ENCODE measurements around the gene WWP2. TPM values are rescaled to one million over a fixed set of nuclear protein-coding genes. Genes with fewer than 3 reads are reported as not detected.

Gene WWP2
- total RNA-seq, 2 experiments from 2014 or later: 30.7 to 35.1 TPM

DNA sequence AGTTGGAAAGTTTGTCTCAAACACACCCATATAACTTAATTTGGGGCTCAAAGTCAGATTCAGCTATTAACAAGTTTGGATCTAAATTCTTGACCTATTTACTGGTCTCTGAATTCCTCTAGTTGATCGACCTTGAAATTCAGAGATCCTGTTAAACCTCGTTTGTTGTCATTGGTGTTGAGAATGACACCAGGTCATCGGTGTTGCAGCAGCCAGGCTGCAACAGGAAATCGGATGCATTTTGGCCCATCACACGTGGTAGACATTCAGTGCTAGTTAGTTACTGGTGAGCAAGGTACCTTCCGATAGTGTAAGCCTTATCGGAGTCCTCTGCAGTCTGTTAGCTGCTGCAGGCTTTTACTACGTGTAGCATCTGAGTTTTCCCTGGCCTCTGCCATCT is 82.3 kb downstream of the WWP2 start:
- Mint-ChIP-seq H3K9me3 (no peaks in the 10 kb centered on the region), H3K27me3 (no peaks in the 10 kb centered on the region), H3K4me3 (no peak overlapping the region), H3K36me3 (ENCODE audit: low read depth) (peaks cover 3% of the 10 kb centered on the region), H3K4me1 (ENCODE audit: low read depth) (no peaks in the 10 kb centered on the region), H3K27ac (no peak overlapping the region)
- CTCF ChIA-PET: no interaction called here
- ATAC-seq: no peak
- no peak for TF ChIP-seq CTCF (IDR thresholded peaks at IDR 0.05)
- intact Hi-C loops (cut with micrococcal nuclease): no loop called here
- no peak for DNase-seq
- POLR2A ChIA-PET: no interaction called here

DNA sequence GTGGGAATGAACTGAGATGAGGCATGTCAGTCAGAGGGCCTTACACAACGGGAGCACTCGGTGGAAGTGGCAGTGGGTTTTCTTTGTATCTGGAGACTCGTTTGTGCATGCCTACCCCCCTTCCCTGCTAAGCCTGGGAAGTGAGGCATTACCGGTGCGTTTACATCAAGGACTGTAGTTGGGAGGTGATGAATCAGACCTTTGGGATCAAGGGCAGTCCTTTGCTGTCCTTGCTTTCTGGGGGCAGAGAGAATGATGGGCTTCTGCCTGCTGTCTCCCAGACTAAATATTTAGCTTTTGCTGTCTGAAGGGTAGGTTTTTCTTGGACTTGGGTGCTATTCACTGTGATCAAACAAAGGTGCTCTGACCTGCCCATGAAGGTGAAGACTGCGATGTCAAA is 83.0 kb downstream of the WWP2 start:
- DNase-seq: no peak
- H3K27me3 Mint-ChIP-seq: no peaks in the 10 kb centered on the region
- ChIA-PET CTCF (no interaction called here), POLR2A (no interaction called here)
- H3K27ac Mint-ChIP-seq: no peak overlapping the region
- H3K36me3 Mint-ChIP-seq (ENCODE audit: low read depth): peaks cover 3% of the 10 kb centered on the region
- no peak overlapping the region for H3K4me3 Mint-ChIP-seq
- intact Hi-C loops (cut with micrococcal nuclease): no loop called here
- no peak for ATAC-seq
- H3K9me3 Mint-ChIP-seq: no peaks in the 10 kb centered on the region
- no peaks in the 10 kb centered on the region for H3K4me1 Mint-ChIP-seq (ENCODE audit: low read depth)
- TF ChIP-seq CTCF (IDR thresholded peaks at IDR 0.05): no peak

- ATAC-seq: no peak
- Mint-ChIP-seq H3K36me3 (ENCODE audit: low read depth) (peaks cover 3% of the 10 kb centered on the region), H3K9me3 (no peaks in the 10 kb centered on the region), H3K4me3 (no peak overlapping the region), H3K27me3 (no peaks in the 10 kb centered on the region), H3K27ac (no peak overlapping the region), H3K4me1 (ENCODE audit: low read depth) (no peaks in the 10 kb centered on the region)
- no peak for TF ChIP-seq CTCF (IDR thresholded peaks at IDR 0.05)
- intact Hi-C loops (cut with micrococcal nuclease): no loop called here
- no peak for DNase-seq
- POLR2A ChIA-PET: no interaction called here
- CTCF ChIA-PET: interaction anchor here (1.2 to 1.3 kb wide), 2 partner anchors 52 to 83 kb away, joined by 3 to 4 read pairs; no protein-coding TSS in a partner anchor
These were observed 85.5 kb downstream of the WWP2 start for GRCh38 chr16:69847643-69848042.

DNA sequence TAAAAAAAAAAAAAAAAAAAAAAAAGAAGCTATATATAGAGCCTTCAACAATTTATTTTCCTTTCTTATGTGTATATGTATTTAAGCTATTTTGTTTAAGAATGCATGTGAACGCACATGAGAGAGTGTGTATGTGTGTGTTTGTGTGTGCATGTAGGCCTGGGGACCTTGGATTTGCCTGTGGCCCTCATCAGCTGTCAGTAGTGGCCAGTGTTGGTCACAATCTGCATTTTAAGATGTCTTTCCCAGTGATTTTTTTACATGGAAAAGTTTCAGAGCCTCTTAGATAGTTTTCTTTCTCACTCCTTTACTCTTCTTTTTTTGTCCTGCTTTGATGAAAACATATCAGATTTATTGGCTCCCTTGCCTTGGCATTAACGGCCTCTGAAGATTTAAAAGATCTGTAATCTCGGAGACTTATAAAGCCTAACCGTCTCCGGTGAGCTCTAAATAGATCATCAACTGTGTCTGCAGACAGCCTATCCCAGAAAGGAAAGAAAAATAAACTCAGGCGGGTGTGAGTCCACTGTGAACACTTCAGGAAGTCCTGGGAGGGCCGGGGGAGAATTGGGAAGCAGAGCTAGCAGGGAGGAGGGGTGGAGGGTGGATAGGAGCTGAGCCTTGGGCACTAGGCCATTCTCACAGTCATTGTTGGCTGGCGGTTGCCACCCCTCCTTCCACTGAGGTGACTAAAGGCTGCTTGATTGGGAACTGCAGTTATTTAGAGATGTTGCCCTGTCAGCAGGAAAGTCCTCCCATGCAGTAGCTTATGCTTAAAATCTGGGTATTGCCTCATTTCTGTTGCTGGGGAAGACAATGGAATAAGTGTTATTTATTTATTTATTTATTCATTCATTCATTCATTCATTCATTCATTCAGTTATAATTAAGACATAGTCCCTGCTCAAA is 86.8 kb downstream of the WWP2 start:
- ChIA-PET POLR2A (no interaction called here), CTCF (interaction anchor here (0.7 to 1.2 kb wide), 3 partner anchors 16 to 80 kb away, joined by 3 to 4 read pairs (median 3); no protein-coding TSS in a partner anchor)
- Mint-ChIP-seq H3K9me3 (no peaks in the 10 kb centered on the region), H3K4me1 (ENCODE audit: low read depth) (no peaks in the 10 kb centered on the region), H3K36me3 (ENCODE audit: low read depth) (peaks cover 3% of the 10 kb centered on the region), H3K27me3 (no peaks in the 10 kb centered on the region), H3K27ac (no peak overlapping the region), H3K4me3 (no peak overlapping the region)
- no peak for DNase-seq
- no peak for ATAC-seq
- TF ChIP-seq CTCF (IDR thresholded peaks at IDR 0.05): no peak
- intact Hi-C loops (cut with micrococcal nuclease): no loop called here

DNA sequence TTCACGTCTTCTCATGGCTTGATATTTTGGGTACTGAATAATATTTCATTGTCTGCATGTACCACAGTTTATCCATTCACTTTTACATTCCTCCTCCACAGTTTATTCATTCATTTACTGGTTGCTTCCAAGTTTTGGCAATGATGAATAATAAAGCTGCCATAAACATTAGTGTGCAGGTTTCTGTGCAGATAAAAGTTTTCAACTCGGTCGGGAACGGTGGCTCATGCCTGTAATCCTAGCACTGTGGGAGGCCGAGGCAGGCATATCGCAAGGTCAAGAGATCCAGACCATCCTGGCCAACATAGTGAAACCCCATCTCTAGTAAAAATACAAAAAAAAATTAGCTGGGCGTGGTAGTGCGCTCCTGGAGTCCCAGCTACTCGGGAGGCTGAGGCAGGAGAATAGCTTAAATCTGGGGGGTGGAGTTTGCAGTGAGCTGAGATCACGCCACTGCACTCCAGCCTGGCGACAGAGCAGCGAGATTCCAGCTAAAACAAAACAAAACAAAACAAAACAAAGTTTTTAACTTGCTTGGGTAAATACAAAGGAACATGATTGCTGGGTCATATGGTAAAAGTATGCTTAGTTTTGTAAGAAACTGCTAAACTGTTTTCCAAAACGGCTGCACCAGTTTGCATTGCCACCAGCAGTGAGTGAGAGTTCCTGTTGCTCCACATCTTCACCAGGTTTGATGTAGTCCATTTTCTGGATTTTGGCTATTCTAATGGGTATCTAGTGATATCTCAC is 89.5 kb downstream of the WWP2 start:
- POLR2A ChIA-PET: no interaction called here
- no peaks in the 10 kb centered on the region for H3K27me3 Mint-ChIP-seq
- H3K4me3 Mint-ChIP-seq: no peak overlapping the region
- no peak for DNase-seq
- no peak for TF ChIP-seq CTCF (IDR thresholded peaks at IDR 0.05)
- no peaks in the 10 kb centered on the region for H3K36me3 Mint-ChIP-seq (ENCODE audit: low read depth)
- intact Hi-C loops (cut with micrococcal nuclease): no loop called here
- H3K9me3 Mint-ChIP-seq: no peaks in the 10 kb centered on the region
- no peak overlapping the region for H3K27ac Mint-ChIP-seq
- CTCF ChIA-PET: no interaction called here
- H3K4me1 Mint-ChIP-seq (ENCODE audit: low read depth): peaks cover 2% of the 10 kb centered on the region
- no peak for ATAC-seq
